NCI-H2081 (cell line): ENCODE measurements around the gene HAUS3.
"Not testable (repeated sequence)": the region's sequence is repeated elsewhere in the genome, so short reads cannot be mapped to it uniquely, and the experiment has no call there.

Experiments used
- DNase-seq, 2 experiments: peaks; one replicate each; lab custom pipeline; 2025; lab: John Stamatoyannopoulos, UW

HAUS3 gene

GRCh38 chr4:2251795-2252529, 10.0 kb upstream of the HAUS3 start:
- DNase-seq: no peak

DNA sequence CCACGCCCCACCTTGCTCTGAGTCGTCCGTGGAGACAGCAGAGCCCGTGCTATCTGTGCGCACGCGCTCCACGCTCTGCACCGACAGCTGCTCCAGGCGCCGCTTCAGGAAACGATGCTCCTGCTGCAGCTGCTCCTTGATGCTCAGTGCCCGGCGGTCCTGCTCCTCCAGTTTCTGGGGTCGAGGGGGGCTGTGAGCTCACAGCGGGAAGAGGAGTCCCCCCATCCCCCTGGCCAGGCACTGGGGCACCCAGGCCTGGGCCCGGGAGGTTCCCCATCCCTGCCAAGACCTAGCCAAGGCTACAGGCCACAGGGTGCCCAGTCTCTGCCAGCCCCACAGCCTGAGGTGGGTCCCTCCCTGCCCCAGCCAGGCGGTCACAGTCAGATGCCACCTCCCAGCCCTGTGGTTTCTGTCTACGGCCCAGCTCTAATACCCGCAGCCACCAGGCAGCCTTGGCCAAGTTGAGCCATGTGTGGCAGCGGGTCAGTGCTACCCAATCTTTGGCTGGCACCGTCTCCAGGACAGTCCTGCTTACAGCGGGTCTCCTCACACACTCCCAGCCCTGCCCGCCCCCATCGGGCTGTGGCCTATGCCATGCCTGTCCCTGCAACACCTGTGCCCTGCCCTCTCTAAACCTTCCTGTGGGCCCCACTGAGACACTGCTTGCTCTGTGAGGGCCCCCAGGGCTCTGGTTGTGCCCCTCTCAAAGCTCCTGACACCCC, 9.3 kb upstream of the HAUS3 start:
- DNase-seq: no peak

DNA sequence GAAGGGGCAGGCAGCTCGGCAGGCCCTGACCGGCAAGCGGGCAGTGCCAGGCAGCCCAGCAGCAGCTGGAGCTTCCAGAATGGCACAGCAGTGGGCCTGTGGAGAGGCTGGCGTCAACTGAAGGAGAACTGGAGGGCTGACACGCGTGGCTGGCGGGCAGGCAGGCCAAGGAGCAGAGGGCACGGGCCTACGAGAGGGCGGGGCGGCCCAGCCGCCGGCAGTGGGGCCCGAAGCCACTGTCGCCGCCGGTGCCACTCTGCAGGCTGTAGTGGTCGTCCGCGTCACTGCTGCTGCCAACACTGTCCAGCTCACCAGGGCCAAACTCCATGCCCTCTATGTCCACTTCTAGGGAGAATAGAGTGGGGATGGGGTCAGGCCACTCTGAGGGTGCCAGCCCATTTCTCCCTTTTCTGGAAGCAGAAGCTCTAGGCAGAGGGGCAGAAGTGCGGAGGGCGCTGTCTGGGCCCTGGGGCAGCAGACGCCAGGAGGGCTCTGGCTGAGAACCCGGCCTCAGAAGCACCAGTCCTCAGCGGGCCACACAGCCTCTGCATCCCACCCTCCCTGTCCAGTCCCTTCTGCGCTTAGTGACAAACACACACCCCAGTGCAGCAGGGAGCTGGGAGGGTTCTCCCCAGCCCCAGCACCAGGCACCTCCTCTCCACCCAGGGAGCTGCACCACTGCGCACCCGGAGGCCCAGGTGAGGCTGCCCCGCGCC, 8.6 kb upstream of the HAUS3 start:
- DNase-seq: no peak

DNA sequence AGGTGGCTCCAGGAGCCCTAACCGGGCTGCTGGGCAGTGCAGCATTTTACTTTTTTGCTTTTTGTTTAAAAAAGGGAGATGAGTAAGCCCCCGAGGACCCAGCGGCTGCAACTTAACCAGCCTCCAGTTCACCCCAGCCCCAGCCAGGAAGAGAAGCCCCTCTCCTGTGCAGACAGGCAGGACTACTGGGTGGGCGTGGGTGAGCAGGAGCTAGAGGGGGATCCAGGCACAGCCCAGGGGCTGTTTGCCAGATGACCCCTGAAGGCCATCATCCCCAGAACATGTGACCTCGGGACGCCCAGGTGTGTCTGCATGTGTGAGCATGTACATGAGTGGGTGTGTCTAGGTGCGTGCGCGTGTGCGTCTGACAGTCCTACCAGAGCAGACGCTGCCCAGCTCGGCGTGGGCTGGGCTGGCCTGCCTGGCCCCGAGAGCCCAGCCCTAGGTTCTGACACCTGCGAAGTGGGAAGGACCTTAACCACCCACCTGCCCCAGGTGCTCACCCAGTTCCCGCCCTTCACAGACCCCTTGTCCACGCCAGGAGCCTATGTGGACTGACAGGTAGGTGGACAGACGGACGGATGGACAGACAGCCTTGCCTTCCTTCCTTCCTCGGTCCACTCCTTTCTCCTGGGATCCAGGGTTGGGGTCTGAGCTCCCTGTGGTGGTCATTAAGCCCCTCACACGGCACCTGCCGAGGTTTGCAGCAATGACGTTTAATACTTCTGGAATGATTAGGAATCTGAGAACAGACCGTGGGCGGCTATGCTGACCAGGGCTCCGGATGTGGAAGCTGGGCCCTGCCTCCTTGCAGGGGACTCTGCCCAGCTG, 7.8 kb upstream of the HAUS3 start:
- DNase-seq: no peak

GRCh38 chr4:2248821-2249261, 6.9 kb upstream of the HAUS3 start:
- DNase-seq: no peak

DNA sequence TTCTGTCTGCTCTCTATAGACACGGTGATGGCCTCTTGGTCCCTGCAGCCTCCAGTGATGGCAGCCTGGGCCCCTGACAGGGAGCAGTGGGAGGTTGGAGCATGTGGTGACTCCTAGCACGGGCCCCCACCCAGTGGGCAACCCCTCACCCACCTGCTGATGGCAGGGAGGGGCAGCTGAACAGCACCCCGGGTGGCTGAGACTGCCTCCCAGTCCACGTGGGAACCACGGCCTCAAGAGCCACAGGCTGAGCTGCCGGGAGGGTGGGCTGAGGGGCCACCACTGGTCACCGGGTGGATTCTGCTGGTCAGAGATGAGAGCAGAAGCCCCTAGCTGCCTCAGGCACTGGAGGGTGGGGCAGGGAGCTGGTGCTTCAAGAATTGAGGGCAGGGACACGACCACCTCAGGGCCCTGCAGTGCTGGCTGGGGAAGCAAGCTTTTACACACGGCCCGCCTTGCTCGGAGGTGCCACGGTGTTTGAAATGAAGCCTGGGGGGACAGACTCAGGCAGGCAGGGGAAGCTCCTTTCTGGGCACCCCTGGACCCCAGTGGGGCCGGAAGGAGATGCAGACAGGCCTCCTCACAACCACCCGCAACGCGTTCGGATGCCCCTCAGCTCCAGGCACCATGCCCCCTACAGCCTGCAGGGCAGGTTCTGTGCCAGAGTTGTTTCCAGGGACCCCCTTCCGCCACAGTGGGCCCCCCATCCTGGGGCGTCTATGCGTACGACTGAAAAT, 6.3 kb upstream of the HAUS3 start:
- DNase-seq: no peak

GRCh38 chr4:2247128-2248043, 5.5 kb upstream of the HAUS3 start:
- DNase-seq: no peak

GRCh38 chr4:2246384-2247127, 4.6 kb upstream of the HAUS3 start:
- no peak for DNase-seq

GRCh38 chr4:2245787-2246275, 3.9 kb upstream of the HAUS3 start:
- DNase-seq: no peak

GRCh38 chr4:2245057-2245786, 3.3 kb upstream of the HAUS3 start:
- DNase-seq: no peak

GRCh38 chr4:2243681-2244380, 1.9 kb upstream of the HAUS3 start:
- peak in 1 of 2 experiments; percentile 34 for DNase-seq

GRCh38 chr4:2241003-2241402, 918 bp downstream of the HAUS3 start:
- DNase-seq: no peak

DNA sequence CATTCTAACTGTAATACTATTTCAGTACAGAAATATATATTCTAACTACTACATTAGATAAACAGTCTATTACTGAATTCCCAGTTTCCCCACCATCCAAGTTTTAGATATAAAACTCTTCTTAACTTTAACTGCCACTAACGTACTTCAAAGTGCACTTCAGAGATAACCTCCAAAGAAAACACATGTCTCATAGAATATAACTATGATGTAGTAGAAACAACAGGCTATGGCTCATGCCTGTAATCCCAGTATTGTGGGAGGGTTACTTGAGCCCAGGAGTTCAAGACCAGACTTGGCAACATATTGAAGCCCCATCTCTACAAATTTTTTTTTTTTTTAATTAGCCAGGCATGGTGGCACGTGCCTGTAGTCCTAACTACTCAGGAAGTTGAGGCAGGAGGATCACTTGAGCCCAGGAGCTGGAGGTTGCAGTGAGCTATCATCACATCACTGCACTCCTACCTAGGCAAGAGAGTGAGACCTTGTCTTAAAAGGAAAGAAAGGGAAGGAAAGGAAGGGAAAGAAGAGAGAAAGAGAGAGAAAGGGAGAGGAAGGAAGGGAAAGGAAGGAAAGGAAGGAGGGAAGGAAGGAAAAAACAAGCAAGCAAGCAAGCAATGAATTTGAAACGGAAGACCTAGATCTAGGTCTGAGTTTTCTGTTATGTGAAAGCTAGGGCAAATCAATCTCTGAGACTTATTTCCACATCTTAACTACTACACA, 4.8 kb downstream of the HAUS3 start:
- DNase-seq: no peak

- DNase-seq: no peak
These were observed 10.8 kb downstream of the HAUS3 start for GRCh38 chr4:2231082-2231481.

- DNase-seq: peak in 1 of 2 experiments; percentile 23
These were observed 15.7 kb downstream of the HAUS3 start for GRCh38 chr4:2226261-2226660.

- DNase-seq: no peak
These were observed 19.1 kb downstream of the HAUS3 start for GRCh38 chr4:2222838-2223237.

DNA sequence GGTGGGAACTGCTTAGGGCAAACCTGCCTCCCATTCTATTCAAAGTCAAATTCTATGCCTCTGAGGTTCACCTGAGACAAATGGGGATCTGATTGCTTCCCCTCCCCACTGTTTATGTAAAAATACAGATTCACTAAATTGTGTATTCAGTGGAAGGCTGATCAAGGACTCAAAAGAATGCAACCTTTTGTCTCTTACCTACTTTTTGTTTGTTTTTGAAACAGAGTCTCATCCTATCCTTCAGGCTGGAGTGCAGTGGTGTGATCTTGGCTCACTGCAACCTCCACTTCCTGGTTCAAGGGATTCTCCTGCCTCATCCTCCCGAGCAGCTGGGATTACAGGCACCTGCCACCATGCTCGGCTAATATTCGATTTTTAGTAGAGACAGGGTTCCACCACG, 20.5 kb downstream of the HAUS3 start:
- not testable (repeated sequence) for DNase-seq
